ENCODE results near the gene BHMT. TPM values are rescaled to one million over a fixed set of nuclear protein-coding genes. Genes with fewer than 3 reads are reported as not detected.

The BHMT gene, protein sequence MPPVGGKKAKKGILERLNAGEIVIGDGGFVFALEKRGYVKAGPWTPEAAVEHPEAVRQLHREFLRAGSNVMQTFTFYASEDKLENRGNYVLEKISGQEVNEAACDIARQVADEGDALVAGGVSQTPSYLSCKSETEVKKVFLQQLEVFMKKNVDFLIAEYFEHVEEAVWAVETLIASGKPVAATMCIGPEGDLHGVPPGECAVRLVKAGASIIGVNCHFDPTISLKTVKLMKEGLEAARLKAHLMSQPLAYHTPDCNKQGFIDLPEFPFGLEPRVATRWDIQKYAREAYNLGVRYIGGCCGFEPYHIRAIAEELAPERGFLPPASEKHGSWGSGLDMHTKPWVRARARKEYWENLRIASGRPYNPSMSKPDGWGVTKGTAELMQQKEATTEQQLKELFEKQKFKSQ
- not detected in 2 replicates for total RNA-seq

DNA sequence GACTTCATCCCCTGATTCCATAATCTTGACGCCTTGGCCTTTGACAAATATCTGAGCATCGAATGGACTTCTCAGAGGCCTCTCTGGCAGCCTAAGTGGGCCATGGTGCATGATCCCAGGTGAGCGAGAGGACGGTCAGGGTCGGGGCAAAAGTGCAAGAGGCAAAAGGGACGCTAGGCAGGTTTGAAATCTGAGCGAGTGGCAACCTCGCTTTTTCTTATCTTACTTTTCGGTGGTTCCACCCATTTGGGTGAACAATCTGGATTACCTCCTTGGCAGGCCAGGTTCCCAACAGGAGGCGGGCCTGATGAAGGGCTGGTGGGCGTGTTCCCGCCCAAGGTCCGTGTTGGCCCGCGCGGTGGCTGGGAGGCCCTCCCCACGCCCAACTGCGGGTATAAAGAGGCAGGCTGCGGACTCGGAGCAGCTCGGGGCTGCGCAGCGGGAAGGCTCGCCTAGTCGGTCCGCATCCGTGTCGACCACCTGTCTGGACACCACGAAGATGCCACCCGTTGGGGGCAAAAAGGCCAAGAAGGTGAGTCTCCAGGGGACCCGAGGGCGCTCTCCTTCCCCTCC, at the start of gene BHMT:
BHMT (plus strand) TSS at position 423 of the 573 bp plus-strand sequence; CDS start at position 500, 77 bp downstream.

DNA sequence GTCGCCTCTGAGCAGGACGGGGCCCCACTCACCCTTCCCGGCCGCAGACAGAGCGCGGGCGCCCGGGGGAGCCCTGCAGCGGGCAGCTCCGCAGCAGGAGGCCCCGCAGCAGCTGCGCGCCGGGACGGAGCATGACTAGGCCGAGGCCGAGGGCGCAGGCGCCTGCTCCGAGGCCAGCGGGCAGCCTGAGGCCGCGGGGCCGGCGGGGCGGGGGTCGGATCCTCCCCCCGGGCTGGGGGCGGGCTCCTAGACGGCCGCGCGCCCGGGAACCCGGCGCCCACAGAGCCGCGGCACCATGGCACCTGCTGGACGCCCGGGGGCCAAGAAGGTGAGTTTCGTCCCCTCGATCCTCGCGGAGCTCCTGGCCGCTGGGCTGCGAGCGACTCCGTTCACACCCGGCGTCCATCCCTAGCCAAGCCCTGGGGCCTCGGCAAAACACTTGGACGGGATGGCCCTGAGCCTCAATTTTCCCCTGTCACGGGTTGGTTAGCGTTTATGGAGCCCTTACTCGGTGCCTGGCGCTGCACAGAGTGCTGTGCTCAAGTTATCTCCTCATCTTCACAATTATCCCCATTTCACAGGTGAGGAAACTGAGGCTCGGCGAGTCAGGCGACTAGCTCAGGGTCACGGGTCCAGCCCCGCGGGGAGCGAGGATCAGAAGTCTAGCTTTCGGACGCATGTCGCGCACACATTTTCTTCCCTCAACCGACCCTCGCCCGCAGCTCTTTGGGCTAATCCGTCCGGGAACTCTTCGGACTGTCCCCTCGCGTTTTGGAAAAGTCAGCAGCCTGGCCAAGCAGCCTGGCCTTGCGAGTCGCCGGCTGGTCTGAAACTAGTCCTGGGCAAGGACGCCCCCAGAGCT, 41.9 kb upstream of the BHMT start, which contains the start of the genes BHMT2 and DMGDH:
BHMT2 (plus strand) TSS at position 280 of the 862 bp plus-strand sequence; CDS start at position 296, 16 bp downstream.
DMGDH (minus strand) TSS at position 187 of the 862 bp plus-strand sequence; CDS start at position 133, 54 bp downstream.

Other genes starting within 250 kb of the BHMT start
- 4.8 and 6.6 TPM in 2 replicates for gene ARSB, start 126.5 kb upstream of the BHMT start, total RNA-seq
- not detected in 2 replicates for gene DMGDH, start 42.1 kb upstream of the BHMT start, total RNA-seq
- not detected in 2 replicates for gene BHMT2, start 42.0 kb upstream of the BHMT start, total RNA-seq
- gene JMY, start 124.3 kb downstream of the BHMT start, total RNA-seq = 1.9 and 4.5 TPM in 2 replicates